ENCODE data around the gene ATP1B3.
"Not testable (repeated sequence)": the region's sequence is repeated elsewhere in the genome, so short reads cannot be mapped to it uniquely, and the experiment has no call there.

ATP1B3 gene

DNA sequence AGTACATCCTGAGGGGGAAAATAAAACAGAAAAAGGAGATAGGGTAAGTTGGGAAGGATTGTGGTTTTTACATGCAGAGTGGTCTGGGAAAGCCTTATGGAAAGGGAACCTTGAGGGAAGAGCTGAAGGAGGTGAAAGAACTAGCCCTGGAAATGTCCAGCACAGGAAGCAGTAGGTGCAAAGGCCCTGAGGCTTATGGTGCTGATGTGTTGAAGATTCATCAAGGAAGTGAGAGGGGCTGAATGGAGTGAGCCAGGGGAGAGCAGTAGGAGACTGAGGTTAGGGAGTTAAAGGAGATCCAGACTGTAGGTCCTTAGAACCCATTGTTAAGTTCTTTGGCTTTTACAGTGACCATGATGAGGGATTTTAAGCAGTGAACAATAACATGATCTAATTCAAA lies 33.0 kb downstream of the ATP1B3 start:
- DNase-seq: no peak

DNA sequence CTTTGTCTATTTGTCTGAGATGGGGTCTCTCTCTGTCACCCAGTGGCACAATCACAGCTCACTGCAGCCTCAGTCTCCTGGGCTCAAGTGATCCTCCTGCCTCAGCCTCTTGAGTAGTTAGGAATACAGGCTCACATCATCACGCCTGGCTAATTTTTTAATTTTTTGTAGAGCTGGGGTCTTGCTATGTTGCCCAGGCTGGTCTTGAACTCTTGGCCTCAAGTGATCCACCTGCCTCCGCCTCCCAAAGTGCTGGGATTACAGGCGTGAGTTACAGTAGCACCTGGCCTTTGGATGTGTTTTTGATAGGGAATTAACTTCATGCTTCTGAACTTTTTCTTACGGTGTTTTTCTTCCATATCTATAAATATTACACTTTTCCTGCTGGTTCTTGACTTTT lies 33.5 kb downstream of the ATP1B3 start:
- DNase-seq: not testable (repeated sequence)

DNA sequence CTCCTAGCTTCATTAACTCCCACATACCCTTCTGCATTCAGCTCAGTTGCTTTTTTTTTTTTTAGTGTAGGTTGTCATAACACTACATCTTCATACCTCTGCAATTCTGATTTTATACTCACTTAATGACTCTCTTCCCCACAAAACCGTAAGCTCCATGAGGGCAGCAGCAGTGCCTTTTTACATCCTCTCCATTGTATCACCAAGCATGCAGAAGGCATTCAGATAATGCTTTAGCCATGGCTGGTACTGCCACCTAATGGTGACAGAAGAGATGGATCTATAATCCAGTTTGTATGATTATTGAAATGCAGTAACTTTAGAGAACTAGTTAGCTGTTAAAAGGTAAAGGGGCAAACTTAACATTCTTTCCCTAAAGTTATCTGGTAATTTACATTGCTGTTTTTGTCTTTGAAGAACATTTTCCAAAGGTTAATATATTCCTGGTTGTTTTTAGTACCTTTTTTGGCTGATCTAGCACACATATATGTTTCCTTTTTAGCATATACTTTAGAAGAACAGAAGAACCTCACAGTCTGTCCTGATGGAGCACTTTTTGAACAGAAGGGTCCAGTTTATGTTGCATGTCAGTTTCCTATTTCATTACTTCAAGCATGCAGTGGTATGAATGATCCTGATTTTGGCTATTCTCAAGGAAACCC lies 36.8 kb downstream of the ATP1B3 start:
- no peak for DNase-seq

DNA sequence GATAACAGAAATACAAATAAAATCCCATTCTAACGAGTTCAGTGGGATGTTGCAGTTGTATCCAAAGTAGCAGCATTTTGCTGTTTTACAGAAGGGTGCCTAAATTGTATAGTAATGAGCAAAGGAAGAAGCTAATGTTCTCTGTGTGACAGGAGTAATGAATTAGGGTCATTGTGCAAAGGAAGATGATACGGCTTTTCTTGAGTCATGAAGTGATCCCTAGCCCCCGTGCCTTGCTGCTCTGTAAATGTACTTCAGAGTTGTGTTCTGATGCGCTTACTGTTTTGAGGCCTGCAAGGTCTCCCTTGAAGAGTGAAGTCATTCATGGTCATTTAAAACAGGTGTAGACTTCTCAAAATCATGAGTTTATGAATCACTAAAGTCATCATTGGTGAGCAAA lies 37.9 kb downstream of the ATP1B3 start:
- no peak for DNase-seq

DNA sequence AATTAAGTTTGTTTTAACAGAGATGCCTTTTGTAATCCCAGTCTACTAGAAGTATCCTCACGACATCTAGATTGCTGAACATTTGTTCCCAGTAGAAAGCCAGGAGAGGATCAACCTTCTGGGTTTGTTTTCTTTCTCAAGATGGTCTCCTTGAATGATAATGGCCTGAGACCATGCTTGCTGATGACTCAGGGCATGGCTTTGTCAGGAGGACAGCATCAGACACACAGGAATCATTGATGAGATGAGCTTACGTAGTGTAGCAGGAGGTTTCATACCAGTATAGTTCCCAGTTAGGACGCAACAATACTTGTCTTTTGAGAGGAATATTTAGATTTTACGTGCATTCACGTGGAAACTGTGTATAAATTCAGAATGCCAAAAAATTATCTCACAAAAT lies 38.6 kb downstream of the ATP1B3 start:
- DNase-seq: no peak

DNA sequence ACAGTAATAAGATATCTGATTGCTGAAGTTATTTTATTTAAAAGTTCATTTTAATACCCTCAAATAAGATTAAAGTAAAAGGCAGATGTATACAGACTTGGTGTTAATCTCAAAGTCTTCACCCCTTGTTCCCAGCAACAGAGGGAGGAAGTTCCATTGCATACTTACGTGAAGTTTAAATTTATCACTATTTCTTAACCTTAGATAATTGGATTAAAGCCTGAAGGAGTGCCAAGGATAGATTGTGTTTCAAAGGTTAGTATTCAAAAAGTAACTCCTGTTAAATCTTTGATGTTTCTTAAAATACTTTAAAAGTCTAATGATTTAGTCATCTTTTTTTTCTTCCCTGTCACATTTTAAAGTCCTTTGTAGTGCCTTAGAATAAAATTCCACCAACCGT lies 39.3 kb downstream of the ATP1B3 start:
- DNase-seq: no peak

DNA sequence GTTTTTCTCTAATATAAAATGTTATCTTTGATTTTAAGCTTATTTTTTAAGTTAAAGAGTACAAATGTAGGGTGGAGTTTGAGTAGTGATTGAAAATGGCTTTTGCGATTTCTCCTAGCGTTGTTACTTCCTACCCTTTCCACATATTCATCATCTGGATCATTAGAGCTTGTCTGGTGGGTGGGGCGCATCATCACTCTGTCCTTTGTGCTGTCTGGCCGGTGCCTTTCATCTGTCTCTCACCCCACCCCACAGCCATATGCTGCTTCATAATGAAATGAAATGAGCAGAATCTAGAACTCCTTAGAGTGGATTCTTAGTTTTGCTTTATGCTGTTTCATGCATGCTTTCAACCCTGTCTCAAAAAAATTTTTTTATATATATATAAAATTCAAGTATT lies 44.3 kb downstream of the ATP1B3 start:
- no peak for DNase-seq

DNA sequence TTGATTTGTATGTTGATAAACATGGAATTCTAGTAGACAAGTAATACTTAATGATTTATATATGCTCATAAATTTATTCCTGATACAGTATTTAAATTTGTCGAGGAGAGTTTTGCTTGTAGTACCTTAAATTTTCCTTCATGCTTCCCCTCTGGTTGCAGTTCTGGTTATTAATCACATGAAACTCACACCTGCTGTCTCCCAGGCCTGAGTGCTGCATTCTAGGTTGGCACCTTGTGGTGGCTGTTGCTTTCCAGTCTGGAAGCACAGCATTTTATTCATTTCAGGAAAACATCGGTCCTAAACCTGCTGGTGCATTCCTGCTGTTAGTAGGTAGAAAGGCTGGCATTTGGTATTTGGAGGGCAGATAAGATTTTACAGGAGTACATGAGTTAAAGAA lies 44.9 kb downstream of the ATP1B3 start:
- no peak for DNase-seq

DNA sequence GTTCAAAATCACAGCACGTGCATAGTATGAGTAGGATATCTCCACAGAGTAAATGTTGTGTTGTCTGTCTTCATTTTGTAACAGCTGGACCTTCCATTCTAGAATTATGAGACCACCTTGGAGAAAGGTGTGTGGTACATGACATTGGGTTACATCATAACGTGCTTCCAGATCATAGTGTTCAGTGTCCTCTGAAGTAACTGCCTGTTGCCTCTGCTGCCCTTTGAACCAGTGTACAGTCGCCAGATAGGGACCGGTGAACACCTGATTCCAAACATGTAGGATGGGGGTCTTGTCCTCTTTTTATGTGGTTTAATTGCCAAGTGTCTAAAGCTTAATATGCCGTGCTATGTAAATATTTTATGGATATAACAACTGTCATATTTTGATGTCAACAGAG lies 49.2 kb downstream of the ATP1B3 start:
- DNase-seq: not testable (repeated sequence)

DNA sequence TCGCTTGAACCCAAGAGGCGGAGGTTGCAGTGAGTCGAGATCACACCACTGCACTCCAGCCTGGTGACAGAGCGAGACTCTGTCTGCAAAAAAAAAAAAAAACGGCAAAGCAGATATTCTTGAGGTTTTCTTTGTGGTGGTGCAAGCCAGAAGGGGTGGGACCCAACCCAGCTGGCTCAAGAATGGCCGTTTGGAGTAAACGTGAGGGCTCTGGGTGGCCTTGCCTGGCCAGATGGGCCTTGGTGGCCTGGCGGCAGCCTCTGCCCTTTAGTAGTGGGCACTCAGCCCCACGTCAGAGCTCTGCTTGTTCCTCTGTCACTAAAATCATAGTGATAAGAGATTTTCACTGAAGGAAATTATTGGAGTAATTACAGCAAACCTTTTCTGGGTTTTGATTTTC lies 50.5 kb downstream of the ATP1B3 start:
- no peak for DNase-seq

DNA sequence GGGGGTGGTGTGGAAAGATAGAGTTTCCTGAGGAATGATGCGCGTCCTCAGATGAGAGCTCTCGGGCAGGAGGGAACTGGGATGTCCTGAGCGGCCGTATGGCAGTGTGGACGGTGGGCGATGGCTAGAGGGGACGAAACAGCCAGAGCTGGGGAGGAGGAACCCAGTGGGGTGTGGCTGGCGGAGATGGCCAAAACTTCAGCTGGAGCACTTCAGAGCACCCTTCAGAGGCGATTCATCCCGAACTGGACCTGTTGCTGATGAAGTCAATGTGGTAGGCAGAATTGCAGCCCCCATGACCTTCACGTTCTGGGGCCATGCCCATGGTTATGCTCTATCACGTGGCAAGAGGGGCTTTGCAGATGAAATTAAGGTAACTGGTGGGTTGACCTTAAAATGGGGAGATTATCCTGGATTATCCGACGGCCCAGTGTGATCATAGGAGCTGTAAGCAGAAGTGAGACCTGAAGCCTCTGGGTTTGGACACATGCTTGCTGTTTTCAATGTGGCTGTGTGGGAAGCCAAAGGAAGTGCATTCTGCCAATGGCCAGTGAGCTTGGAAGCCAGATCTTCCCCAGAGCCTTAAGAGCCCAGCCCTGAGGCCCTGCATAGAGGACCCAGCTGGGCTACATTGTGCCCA lies 52.3 kb downstream of the ATP1B3 start:
- no peak for DNase-seq

DNA sequence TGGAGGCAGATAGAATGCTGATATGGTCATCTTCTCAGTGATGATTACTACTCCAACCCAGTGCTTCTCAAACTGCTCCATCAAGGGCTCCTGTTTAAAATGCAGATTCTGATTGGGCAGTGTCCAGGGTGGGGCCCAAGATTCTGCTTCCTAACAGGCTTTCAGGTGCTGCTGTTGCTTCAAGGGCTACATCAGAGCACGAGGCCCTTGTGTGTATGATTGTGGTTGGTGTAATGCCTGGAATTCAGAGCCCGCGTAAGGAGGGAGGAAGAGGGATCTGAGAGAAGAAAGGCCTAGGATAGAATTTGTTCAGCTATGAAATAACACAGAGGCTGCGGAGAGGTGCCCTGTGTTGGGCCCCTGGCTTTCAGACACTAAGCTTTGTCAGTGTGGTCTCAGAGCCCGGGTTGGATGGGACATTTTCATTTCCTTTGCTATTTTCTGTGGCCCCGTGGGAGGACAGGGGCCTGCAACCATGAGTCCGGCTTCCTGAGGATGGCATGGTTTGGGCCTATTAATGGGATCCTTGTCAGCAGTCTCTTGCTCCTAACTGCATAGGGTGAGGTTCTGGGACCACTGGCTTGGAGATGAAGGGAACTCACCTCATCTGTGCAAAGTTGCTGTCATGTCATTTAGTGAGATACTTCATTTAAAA lies 53.0 kb downstream of the ATP1B3 start:
- no peak for DNase-seq

DNA sequence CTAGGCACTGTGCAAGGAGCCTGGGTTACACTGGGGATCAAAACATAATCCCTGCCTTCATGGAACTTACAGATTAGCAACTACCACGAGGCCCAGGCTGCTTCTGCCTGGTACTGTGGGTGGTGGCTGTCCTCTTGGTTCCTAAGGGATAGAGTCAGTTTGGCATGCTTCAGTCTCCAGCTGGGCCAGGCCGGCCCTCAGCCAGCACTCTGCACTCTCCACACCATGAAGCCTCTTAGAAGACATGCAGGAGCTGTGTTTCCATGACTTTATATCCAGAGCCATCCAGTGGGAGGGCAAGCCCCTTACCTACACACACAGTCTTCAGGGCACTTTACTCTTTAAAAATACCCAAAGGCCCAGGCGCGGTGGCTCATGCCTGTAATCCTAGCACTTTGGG lies 54.4 kb downstream of the ATP1B3 start:
- DNase-seq: no peak

DNA sequence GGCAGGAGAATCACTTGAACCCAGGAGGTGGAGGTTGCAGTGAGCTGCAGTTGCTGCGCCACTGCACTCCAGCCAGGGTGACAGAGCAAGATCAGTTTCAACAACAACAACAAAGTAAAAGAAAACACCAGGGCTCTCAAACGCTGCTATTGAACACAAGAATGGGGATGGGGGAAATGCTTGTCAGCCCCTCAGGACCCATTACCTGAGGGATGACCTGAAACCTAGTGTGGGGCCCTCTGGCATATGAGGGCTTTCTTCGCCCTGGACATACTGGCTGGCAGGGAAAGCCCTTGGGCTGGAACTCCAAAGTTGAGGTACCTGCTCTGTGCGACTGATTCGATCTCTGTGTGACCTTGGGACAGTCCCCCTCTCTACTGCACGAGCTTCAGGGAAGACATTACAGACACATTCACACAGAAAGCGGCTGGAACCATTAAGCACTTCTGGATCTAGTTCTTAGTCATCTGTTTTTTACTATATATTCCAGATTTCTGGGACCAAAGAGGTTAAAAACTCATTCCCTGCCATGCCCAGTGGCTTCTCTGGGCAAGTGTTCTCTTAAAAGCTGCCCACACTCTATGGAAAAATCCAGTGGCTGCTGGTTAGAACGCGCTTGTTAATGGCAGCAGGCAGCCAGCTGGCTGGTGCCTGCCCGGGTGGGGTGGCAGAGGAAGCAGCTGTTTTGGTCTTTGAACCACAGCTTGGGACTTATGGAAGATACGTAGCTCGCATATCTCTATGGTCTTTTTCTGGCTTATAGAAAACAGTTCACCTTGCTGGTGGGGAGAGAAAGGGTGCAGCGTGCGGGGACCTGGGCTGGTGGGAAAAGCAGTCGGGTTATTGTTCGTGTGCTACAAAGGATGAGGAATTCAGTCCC lies 57.2 kb downstream of the ATP1B3 start:
- no peak for DNase-seq

DNA sequence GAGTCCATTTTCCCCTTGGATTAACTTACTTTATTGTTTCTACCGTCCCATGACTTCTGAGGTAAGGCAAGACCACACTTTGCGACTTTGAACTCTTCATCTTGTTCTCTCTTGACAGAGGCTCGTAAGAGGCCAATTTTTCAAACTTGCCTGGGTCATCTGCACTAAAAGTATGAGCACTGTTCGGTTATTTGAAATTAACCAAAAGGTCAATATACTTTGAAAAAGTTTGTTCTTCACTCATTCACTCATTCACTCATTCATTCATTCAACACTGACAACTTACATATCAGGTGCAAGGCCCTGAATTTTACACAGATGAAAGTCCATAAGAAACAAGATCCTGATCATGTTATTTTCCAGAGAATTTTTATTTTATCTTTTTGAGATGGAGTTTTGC lies 57.9 kb downstream of the ATP1B3 start:
- DNase-seq: no peak

DNA sequence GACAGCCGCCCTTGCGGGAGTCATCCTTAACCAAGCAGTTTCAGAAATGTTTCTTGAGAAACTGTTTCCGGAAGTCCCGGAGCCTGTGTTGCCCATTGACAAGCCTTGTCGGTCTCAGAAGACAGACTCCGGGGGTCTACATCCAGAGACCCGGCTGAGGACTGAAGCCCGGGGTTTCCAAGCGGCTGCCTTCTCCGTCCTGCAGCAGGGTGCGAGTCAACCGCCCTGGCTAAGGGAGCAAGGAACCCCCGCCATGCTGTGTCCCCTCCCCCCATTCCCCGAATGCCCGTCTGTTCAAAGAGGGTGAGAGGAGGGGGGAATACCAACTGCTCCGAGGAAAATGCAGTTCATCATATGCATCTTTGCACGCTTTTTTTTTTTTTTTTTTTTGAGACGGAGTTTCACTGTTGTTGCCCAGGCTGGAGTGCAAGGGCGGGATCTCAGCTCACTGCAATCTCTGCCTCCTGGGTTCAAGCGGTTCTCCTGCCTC lies 61.6 kb downstream of the ATP1B3 start:
- no peak for DNase-seq

DNA sequence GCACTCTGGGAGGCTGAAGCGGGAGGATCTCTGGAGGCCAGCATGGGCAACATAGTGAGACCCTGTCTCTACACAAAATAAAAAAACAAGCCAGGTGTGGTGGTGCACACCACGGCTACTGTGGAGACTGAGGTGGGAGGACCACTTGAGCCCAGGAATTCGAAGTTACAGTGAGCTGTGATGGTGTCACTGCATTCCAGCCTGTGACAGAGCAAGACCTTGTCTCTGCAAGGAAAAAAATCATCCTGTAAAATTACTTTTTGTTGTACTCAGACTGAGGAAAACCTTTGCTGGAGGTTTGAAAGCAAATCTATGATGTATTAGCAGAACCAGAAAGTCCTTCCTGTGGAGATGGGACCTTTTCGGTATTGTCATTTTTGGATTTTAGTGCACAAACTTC lies 63.3 kb downstream of the ATP1B3 start:
- no peak for DNase-seq

DNA sequence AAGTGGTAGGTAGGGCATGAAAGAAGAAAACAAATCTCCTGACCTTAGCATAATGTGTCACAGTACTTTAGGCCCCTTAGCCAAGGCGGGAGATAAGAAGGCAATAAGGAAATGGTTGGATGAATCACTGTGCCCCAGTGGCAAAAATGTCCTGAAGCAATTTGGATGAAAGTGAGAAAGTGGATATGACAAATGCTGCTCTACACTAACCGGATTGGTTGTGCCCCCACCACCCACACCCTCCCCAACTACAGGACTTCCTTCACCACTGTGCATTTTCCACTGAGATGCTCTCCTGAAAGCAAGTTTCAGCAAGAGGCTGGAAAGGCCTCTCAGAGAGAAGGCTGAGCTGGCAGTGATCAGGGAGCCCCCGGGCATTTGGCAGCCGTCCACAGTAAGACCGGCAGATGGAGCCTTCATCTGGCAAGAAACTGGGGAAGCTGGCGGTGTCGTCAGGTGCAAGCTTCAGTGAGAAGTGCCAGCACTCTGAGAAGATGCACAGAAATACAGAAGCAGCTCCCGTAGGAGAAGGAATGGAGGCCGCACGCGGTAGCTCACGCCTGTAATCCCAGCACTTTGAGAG lies 63.8 kb downstream of the ATP1B3 start:
- DNase-seq: no peak

DNA sequence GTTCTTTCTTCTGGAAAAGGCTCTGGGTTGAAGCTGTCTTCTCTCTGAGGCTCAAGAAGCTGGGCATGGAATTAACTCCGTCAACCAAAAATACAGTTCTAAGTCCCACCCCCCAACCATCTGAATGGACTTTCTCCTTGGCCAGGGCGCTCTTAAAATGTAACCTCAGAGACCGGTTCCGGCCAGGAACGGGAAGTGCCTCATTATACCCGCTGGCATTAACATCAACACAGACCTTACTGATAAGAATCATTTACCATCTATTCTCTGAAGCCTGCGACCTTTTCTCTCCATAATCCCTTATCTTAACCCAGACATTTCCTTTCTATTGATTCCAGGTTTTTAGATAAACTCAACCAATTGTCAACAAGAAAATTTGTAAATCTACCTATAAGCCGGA lies 64.7 kb downstream of the ATP1B3 start:
- DNase-seq: no peak

DNA sequence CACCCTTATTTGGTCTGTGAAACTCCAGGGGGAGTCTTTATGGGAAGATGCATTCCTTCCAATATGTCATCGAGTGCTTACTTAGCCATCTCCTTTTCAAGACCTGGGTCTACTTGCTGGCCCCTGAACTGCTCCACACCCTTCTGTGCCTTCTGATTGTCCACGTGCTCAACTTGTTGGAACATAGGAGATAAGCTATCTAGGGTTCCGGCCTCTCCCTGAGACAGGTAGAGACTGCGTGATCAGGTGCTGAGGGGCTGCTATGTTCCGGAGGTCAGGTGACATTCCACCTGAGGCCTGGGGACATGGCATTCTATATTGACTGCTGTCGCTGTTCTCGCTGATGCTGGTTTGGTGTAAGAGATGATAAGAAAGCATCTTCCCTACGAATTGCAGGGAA lies 65.6 kb downstream of the ATP1B3 start:
- DNase-seq: no peak

DNA sequence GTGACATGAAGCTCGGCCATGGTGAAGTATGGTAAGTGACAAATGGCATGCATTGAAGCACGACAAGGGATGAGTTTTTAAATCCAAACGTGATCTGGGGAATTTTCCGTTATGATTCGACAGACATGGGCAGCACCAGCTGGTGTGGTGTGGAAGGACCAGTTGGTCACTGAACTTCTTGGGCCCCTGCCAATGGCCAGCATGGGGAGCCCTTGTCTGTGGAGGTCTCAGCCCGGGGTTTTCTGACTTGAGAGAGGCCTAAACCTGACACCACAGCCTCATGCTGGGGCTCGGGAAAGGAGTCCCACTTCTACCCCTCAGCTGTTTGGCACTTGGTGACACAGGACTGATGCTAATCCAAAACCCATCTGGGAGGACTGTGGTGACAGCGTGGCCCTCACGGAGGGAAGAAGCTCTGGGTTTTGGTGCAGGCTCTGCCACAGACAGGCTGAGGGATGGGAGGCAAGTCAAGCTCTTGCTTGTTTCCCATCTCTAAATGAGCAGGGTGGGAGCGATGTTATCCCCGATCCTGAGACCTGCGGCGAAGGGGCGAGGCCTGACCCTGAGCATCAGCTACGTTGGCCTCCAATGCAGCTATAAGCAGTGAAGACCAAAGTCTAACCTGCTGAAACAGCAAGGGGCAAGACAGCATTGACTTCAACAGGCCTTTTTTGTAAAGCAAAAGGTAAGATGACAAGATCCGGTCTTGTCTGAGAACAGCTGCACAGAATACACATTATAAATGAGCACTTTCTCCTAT lies 69.5 kb downstream of the ATP1B3 start:
- DNase-seq: no peak

DNA sequence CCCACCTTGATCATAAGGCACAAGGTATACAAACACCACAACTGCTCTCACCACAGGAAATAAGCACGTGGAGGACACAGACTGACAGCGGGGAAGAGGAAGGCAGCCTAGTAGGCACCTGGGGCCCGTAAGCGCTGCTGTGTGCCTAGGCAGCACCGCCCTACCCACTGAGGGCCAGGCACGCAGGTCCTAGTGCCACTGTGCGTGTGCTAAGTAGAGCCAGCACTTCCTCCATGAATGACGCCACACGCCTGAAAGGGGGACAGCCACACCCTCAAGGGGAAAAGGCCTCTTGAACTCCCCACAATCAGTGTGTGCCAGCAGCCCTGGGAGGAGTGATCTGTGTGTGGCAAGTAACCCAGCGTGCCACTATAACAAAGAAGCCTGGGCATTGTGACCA lies 73.0 kb downstream of the ATP1B3 start:
- DNase-seq: no peak

All from NCI-H748 treated with DMSO at 0.1 percent for 48 hours (cell line).